NCI-H774 (cell line): ENCODE results near the gene RANBP1.
A peak's percentile ranks its signal among the peaks of the same experiment; 100 is the strongest.

Source experiments
- DNase-seq: peaks from one replicate; lab custom pipeline; 2025; lab: John Stamatoyannopoulos, UW

Gene RANBP1

DNA sequence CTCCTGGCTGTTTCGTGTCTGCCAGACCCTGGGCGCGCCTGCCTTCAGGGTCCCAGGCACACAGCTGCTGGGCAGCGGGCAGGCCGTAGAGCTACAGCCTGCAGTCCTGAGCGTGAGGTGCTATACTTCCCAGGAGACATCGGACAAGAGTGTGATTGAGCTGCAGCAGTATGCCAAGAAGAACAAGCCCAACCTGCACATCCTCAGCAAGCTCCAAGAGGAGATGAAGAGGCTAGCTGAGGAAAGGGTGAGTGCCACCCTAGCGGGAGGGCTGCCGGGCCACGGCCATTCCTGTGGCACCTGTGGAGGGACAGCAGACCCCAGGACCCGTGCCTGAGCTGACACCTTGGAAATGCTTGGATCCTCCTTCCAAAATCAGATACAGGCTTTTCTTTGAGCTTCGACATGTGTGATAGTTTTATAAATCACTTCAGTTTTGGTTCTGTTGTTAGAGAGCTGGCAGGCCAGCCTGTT, 7.1 kb upstream of the RANBP1 start:
- DNase-seq = no peak

DNA sequence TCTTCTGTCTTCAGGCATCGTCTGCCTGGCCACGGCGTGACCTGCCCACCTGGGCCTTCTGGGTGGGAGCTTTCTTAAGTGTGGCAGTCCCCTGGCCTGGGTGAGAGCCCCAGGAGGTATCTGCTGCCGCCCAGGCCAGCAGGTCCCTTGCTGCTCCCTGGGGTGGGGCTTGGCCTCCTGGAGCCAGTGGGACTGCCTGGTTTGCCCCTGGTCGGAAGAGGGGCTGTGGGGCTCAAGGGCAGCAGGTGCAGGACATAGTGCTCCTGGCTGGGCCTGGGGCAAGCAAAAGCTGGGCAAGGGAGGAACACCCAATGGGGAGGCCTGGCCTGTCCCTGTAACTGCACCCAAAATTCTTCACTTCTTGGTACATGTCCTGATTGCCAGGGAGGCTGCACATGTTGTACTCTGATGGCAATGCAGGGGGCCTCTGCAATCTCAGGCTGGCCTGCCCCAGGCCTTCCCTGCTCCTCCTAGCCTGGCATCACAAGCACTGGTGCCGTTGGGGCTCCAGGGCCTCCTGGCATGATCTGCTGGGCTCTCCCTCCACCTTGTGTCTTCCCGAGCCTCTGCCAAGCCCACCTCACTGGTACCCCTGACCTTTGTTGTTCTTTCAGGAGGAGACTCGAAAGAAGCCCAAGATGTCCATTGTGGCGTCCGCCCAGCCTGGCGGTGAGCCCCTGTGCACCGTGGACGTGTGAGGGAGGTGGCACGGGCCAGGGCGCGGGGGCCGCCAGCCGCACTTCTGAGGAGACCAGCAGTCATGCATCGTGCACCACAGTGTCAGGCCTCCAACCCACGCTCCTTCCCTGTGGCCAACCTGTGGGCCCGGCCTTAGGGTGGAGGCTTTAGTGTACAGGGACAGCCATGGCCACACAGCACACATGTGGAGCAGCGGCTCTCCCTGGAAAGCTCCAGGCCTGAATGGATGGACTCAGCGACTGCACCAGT, 6.2 kb upstream of the RANBP1 start:
- no peak for DNase-seq

DNA sequence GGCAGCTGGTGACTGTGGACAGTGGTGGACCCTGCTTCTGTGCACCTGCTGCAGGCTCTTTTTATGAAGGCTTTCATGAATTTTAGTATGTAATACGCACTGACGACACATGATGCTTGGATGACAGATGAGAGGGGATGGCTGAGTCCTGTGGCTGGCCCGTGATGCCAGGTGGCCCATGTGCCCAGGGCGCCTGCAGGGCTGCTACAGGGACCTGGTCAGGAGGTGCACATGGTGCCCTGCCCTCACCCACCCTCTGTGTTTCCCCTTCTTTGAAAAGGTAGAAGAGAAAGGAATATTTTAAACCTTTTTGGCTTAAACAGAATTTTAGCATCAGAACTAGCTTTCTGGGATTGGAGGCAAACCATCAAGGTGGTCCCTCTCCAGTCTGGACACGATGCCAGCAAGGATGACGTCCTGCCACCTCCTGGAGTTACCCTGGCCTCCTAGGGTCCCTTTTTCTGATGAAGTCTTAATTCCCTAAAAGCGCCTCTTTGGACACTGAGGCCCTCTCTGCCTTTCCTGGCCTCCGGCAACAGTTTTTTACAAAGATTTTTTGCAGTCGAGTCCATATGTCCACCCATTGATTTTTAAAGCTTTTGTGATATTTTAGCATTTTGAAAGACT, 5.4 kb upstream of the RANBP1 start:
- DNase-seq = no peak

DNA sequence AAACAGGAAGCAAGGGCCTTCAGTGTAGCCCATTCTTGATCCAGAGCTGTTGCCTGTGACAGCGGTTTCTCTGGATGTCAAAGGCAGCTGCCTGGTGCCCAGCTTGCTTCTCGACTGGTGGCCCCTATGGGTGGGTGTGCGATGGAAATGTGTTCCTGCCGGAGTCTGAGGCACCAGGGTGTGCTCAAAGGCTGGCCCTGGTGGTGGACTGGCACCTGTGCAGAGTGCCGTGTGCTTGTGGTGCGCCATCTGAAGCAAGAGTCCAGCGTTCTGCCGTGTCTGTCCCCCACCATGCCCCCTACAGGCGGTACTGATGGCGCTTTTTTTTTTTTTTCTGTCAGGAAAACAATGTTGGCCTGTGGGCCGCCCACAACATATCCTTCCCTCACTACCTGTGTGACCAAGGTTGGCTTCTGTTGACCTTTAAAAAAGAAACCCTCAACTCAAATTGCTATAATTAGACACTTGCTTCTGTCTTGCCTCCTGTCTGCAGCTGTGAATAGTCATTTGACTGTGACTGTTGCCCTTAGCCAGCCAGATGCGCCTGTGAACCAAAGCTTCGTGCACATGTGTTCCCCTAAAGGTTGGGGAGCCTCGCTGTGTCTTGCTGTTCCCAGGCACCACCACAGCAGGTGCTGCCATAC, 4.7 kb upstream of the RANBP1 start:
- no peak for DNase-seq

DNA sequence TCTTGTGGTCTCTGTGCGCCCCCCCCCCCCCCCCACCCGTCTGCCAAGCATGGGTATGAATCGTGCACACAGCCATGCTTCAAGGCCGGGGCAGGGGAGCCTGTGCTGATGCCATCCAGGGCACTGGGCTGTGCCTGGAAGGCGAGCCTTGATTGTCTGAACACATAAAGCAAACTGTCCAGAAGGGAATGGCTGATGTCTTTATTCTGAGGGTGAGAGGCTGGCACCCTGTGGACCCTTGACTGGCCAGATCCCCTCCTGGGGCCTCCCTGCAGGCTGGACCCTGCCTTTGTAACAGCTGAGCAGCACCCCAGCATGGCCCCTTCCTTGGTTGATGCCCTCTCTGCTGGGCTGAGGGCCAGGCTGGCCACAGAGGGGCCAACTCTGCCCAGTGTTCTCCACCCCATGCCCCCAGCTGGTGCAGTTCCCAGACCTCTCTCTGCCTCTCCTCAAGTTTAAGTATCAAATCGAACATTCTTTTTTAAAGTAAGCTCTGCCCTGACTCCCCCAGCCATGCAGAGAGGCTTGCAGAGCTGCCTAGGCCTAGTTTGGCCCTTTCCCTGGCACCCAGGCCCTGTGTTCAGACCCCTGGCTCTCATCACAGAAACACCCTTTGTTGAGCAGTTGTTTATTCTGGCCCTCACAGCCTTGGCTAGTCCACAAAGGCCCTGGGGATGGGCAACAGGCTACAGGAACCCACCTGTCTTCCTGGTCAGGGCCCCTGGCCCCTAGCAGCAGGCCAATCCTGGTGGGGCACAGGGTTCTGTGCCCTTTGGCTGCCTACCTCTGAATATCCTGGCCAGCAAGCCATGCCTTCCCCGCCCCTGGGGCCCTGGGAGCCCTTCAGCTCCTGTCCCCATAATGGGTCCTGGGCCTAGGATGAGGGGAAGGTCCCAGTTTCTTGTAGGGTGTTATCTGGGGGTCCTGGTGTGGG, 3.9 kb upstream of the RANBP1 start:
- DNase-seq = no peak

DNA sequence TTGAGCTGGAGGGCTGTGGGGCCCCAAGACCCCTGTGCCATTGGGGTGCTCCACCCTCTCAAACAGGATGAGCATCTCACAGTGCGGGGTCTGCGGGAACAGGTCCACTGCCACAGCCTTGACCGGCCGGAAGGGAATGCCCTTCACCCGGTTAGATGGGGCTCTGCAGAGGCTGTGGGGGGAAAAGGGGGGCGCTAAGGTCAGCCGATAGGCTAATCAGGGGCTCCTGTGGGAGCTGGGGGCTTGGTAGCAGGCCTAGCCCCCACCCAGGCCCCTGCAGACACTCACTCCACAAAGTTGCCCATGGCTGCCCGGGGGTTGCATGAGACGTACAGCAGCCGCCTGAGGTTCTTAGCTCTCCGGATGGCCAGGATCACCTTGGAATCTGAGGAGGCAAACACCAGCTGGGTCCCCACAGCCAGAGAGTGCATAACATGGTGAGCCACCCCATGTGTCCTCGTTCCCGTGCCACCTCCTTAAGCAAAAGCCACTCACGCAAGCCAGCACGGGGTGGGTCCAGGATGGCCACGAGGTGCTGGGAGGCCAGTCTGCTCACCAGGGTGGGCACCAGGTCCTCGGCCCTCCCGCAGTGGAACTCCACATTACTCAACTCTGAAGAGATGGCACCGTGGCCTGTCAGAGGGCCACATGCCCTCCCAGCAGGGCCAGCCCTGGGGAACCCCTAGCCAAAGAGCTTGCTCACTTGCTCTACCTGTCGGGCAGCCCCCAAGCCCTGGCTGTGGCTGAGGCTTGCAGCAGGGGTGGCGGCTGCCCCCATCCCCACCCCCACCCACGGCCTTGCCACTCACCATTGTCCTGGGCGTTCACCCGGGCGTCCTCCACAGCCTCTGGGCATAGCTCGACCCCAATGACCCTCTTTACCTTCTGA, 3.0 kb upstream of the RANBP1 start:
- DNase-seq = no peak

DNA sequence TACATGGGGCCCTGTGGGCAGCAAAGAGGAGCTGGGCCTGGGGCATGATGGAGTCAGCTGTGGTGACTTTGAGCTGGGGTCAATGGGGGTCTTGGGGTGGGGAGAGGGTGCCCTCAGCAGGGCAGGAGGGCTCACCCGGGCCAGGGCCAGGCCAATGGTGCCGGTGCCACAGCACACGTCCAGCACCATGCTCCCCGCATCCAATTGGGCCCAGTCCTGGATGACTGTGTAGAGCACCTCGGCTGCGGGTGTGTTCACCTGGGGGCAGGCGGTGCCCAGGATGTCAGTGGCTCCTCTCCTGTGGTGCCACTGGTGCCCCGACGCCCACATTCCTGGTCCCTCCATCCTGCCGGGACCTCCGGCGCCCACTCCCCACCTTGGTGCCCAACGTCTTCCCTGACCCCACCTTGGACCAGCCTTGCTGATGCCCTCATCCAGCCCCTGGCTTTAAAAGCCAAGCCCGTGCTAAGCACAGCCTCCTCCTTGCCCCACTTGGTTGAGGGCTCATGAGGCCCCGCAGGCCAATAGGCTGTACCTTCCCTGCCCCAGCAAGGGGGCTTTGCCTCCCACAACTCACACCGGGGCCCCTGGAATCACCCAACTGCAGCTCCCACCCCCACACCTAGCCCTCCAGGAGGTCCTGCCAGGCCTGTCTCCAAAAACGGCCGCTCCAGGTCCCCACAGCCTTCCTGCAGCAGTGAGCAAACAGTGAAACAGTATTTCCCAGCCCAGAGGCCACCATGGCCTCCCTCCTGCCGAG, 2.2 kb upstream of the RANBP1 start:
- no peak for DNase-seq

DNA sequence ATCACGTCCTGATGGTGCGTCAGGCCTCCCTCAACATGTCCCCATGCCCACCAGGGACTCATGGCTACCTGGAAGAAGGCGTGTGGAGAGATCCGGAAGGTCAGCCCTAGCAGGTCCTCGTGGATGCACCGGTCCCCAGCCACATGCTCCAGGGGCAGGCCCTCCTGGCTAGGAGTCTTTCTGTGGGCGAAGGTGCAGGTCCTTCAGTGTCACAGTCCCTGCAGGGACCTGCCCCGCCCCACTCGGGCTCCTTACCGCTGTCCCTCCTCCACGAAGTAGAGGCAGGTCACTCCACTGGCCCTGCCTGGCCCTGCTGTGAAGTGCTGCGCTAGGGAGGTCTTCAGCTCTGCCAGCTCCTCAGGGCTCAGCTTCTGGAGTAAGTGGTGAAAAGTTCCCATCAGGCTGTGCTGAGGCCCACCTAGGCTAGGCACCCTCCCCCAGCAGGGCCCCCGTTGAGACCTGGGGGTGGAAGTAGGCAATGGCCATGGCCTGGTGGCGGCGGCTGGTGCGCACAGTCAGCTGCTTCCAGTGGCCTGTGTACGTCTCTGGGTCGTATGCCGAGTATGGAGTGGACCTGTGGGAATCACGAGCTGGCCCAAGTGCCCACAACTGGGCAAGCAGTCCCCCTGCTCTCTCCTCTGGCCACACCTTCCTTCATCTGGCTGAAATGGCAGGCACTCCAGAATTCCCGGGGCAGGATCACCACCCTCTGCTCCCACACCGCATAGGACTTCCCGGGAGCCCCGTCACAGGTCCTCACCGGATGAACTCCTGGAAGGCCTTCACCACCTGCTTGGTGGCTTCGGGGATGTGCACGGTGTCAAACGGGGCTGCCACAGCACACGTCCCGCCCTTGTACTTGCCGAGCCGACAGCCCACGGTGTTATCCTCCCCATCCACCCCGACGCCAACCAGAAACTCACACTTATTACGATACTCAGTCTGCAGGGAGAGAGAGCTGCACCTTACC, 1.1 kb upstream of the RANBP1 start:
- no peak for DNase-seq

DNA sequence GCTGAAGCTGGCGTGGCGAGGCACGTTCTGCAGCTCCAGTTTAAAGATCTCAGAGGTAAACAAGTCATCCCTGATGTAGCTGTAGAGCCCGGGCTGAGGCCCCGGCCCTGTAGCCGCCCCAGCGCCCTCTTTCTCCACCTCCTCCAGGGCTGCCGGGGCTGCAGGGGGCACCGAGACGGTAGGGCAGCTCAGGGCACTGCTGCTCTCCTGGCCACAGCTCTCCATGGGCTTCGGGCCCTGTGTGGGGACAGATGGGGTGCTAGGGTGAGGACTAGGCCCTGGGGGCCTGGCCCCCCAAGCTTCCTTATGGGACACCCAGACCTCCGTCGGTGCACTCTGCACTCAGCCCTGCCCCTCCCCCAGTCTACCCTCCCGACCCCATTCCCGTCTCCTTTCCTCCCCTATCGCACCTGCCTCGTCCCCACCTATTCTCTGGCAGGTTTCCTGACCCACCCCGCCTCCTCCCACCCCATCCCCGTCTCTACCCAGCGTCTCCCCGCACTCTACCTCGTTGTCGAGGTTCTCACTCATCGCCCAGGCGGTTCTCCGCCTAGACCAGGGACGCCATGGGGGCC, 559 bp downstream of the RANBP1 start:
- no peak for DNase-seq

DNA sequence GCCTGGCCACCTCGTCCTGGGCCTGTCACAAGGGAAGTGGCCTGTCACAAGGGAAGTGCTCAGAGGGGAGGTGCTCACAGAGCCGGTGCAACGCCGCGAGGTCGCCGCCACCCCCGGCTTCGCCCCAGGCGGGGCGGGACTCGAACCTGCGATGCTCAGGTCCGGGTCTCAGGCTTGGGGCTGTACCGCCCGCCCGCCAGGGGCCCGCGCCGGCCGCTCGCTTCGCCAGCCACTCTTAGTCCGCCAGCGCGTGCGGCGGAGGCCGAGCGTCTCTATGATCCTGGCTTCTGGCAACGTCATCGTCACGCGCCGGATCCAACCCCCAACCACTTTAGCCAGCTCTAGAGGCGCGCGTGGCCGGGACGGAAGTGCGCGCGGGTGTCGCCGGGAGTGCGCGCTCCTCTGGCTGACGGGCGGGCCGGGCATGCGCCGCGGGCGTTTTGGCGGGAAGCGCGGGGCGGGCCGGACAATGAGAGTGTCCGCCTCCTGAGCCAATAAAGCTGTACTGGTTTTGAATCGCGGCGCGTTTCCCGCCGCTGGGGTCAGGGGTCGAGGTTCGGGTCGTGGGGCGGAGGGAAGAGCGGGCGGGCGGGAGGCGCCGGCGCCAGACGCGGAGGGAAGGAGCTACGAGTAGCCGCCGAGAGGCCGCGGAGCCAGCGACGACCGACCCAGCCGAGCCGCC, 1.2 kb downstream of the RANBP1 start, which contains the start of gene TRMT2A:
TRMT2A (minus strand) TSS at position 276 of the 682 bp plus-strand sequence. CDS start 320 bp downstream, outside the sequence.
- DNase-seq = peak; percentile 98

DNA sequence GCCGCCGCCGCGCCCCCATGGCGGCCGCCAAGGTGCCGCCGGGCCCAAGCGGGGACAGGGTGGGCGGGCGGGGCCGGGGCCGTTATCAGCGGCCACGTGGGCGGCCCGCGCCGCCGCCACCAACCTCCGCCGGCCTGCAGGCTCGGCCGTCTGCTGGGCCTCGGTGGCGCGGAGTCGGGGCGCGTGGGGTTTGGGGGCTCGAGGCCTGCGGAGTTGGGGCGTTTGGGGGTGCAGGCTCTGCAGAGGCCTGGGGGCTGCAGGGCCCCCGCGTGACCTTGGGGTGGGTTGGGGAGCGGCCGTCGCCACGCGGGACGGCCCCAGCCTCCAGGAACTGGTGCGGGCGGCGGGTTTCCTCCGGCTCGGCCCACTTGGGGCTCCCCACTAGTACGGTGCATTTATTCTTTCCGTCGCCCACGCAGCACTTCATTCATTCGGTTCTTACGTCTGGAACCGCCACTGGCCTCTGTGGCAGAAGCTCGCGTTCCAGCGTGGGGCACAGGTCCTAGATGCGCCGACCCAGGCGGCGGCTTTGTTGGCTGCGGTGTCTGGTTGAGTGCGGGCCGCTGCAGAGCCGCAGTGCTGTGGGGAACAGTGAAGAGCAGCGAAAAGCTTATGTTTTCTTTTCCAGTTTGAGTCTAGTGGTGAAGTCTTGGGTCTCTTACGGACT, 1.9 kb downstream of the RANBP1 start:
- no peak for DNase-seq

DNA sequence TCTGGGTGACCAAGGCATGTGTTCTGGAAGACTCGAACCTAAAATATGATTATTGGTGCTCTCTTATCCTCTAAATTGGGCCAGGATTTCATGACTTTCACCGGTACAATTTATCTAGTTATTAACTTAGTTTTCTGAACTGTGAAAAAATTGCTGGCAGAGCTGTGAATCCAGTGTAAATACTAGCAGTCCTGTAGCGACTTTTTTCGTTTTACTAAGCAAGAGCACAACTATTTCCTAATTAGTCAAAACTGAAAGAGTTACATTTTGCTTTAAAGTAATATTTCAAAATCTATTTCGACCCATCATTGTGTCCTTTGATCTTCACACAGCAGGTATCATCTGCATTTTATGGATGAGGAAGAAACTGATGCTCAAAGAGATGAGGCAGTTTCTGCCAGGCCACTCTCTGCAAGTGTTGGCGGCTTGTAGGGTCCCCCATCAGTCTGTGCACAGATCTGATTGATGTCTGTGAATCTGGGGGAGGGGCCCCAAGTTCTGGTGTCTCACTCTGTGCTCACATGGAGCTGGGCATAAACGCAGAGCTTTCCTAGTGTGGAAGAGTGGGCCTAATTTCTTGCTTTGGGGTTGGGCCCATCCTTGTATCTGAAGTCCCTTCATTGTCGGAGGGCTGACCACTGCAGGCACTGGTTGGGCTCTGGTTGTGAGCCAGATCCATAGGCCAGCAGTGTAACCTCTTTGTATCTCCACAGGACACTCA, 2.6 kb downstream of the RANBP1 start:
- no peak for DNase-seq

DNA sequence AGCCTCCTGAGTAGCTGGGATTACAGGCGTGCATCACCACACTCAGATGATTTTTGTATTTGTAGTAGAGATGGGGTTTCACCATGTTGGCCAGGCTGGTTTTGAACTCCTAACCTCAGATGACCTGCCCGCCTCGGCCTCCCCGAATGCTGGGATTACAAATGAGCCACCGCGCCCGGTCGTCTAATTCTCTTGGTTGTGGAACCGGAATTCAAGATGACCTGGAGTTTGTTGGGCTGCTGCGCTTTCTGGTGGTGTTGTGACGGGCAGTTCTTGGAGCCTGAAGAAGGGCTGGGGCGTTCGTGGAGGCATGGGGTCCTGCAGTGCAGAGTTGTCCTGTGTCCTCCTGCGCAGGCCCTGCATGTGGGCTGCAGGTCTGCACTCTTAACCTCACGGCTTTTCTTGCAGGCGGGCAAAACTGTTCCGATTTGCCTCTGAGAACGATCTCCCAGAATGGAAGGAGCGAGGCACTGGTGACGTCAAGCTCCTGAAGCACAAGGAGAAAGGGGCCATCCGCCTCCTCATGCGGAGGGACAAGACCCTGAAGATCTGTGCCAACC, 6.0 kb downstream of the RANBP1 start:
- DNase-seq = no peak

DNA sequence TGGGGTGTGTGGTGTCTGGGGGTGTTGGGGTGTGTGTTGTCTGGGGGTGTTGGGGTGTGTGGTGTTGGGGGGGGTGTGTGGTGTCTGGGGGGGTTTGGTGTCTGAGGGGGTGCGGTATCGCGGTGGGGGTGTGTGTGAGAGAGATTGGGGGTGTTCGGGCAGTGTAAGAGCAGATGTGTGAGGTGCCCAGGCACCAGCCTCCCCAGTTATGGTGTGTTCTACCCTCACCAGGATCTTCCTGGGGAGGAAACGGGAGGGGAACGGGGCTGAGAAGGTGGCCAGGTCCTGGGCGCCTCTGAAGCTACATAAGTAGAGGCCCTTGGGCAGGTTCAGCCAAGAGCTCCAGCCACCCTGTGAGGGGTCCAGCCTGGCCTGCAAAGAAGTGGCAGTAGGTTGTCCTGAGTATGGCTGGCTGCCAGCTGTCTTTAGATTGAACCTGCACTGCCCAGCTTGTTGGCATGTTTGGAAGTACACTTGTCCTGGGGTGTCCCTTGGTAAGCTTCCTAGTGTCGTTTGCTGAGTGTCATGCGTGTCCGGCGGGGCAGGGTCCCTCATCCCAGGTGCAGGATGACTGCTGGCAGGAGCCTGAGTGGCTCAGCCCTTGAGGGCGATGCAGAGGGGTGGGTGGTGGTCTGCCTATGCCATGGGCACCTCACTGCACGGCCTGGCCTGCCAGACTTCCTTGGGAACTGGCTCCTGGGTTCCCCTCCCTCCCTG, 7.6 kb downstream of the RANBP1 start:
- DNase-seq = no peak

DNA sequence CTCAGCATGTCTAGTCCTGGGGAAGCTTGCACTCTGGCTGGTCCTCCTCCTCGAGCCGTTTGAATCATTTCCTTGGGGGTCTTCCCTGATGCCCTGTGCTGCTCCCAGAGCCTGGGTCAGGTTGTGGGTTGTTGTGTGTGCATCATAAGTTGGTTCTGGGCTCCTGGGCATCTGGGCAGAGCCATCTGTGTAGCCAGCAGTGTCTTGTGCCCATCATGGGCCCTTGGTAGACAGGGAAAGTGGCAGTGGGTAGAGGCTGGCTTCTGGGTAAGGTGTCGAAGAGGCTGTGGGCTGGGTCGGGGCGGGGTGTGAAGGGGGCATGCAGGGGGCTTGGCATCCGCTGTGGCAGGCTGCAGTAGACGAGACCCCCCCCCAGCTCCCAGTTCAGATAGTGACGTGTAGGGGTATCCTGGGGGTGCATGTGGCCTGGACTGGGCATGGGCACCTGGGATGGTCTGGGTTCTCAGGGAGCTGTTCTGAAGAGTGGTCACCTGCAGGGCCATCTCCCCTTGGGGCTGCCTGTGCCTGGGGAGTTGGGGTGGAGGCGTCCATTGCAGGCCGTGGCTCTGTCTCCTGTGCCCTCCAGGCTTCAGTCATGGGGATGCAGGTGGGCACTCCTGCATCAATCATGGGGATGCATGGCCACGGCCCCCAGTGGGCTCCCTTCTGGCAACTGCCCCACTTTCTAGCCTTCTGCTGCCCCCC, 8.3 kb downstream of the RANBP1 start:
- DNase-seq = no peak
